GM19035 (cell line): ENCODE results near the gene PRMT7.

ENCODE experiments used
- ATAC-seq: cut with Tn5 transposase; IDR thresholded peaks from one replicate; pipeline ENCODE4 v1.9.1; 2021; ENCODE audit not compliant: unreplicated experiment

PRMT7 gene

DNA sequence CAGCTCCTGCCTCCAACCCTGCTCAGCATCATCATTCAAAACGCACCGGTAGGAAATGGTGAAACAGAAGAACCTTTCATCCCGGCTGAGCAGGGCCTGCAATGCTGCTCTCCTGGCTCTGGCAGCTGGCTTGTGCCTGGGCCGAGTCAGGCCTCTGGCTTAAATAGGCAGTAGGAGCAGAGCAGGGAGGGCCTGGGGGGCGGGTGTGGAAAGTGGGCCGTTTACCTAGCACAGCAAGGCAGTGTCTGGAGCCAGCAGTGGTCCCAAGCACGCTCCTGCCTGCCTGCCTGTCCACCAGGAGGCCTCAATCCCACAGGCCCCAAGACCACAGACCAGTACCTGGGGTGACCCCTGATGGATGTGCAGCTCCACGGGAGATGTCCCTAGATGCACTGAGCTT is 78.2 kb downstream of the PRMT7 start:
- no peak for ATAC-seq

- no peak for ATAC-seq
Measured at GRCh38 chr16:68389750-68390371, 79.0 kb downstream of the PRMT7 start.

DNA sequence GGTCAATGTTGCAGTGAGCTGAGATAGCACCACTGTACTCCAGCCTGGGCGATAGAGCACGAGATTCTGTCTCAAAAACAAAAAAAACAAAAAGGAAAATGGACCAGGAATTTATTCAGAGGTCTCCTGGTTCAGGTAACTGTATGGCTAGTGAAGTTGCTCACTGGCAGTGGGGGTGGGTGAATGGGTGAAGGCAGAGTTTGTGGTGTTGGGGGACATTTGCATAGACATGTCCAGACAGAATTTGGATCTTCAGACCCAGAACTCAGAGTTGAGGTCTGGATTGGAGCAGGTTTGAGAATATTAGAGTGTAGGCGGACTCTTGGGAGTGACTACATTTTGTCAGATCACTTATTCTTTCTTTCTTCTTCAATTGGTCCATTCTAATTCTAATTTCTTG is 82.5 kb downstream of the PRMT7 start:
- no peak for ATAC-seq

- no peak for ATAC-seq
Measured at GRCh38 chr16:68395167-68395786, 84.5 kb downstream of the PRMT7 start.

GRCh38 chr16:68395815-68396214 is 85.0 kb downstream of the PRMT7 start:
- no peak for ATAC-seq

- no peak for ATAC-seq
Measured at GRCh38 chr16:68396481-68396880, 85.7 kb downstream of the PRMT7 start.

- no peak for ATAC-seq
Measured at GRCh38 chr16:68397710-68398201, 86.9 kb downstream of the PRMT7 start.

GRCh38 chr16:68399456-68399855 is 88.6 kb downstream of the PRMT7 start:
- no peak for ATAC-seq

DNA sequence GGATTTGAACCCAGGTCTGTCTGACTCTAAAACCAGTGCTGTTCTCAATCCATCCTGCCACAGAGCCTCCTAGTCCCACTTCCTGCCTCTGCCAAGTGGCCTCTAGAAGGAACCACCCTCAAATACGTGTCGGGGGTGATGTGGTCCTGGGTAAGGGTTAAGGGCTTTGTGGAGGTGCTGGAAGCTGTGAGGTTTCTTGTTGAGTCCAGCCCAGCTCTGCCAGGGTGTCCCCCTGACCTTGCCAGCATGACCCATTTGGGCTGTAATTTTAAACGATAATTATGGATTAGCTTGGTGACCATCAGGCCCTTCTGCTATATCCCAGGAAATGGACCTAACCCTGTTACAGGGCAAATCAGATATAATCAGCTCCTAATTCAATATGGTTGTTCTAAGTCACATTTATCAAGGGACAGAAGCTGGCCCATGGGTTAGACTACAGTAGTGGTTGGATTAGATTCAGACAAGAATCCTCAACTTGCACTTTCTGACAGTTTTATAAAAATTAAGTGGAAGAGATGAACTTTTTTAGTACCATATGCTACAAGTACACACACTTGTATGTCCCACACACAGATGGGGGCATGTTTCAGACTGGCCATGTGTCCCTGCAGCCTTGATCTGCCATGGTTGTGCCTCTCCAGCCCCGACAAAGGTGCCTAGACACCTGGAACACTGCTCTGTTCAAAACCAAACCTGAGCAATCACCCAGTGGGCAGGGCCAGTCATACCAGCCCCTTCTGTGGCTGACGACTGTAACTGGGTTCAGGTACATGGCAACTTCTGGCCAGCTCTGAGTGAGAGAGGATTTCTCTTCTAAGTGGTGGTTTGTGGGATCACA is 89.5 kb downstream of the PRMT7 start:
- ATAC-seq, result no peak

DNA sequence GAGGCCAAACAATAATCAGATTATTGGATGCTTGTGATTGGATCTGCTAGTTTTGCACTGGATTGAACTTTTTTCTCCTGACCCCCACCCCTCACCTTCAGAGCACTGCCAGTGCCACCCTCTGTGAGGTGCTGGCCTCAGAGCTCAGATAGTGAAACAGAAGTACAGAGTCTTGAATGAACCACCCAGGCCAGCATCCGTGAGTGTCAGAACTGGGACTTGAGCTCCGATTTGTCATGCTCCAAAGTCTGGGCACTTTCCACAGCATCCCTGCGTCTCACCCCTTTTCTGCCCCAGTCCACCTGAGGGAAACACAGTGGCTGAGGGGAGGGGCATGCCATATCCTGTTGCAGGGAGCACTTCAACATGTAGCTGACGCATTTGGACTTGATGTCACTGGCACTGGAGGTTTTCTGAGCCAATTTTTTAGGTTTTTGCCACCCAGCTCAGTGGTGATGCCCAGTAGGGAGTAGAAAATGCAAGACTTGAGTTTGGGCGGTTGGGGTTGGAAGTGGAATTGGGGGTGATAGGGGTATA is 90.2 kb downstream of the PRMT7 start:
- ATAC-seq, result no peak

DNA sequence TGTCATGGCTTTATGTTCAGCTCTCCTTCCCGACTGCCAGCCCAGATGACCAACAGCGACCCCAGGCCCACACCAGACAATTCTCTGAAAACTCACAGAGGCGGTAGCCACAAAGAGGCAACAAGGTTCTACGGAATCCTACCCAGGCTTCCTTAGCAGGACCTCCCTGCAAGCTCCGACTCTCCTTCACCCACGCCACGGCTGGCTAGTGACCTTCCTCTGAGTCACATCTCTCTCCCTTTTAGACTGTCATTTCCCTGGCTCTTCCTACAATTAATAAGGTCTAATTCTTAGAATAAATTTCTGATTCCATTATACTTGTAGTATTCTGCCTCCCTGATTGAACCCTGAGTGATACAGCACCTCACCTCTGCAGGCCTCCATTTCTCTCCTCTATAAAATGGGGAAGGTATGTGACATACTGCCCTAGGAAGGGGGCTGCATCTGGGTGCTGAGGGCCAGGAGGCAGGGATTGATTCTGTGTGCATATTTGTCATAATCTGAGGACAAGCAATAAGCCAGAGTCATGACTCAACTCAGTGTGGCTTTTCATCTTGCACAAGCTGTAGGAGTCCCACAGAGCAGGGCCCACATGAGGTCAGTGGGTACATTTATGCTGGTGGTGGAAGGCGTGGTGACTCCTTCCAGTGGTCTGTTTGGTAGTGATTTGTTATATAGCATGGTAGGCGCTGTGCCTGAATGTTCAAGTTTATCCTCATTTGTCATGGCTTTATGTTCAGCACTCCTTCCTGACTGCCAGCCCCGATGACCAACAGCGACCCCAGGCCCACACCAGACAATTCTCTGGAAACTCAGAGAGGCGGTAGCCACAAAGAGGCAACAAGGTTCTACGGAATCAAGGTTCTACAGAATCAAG is 91.3 kb downstream of the PRMT7 start:
- ATAC-seq, result no peak

GRCh38 chr16:68402748-68403040 is 91.9 kb downstream of the PRMT7 start:
- ATAC-seq, result no peak

DNA sequence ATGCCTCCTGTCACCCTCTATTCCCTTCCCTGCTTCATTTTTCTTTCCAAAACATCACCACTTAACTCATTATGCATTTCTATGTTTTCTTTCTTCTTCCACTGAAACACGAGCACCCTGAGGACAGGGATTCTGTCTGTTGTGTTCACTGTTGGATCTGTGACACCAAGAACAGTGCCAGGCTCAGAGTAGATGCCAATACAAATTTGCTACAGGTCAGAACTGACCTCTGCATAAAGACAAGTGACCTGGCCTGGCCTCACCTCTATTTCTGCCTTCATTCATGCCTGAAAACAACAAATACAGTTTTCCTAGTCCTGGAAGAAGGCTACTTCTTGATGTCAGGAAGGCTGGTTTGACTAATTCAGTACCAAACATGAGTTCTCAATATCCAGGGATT is 92.4 kb downstream of the PRMT7 start:
- ATAC-seq, result no peak

- ATAC-seq, result no peak
Measured at GRCh38 chr16:68403704-68404103, 92.9 kb downstream of the PRMT7 start.

GRCh38 chr16:68404736-68405345 is 94.0 kb downstream of the PRMT7 start:
- no peak for ATAC-seq

DNA sequence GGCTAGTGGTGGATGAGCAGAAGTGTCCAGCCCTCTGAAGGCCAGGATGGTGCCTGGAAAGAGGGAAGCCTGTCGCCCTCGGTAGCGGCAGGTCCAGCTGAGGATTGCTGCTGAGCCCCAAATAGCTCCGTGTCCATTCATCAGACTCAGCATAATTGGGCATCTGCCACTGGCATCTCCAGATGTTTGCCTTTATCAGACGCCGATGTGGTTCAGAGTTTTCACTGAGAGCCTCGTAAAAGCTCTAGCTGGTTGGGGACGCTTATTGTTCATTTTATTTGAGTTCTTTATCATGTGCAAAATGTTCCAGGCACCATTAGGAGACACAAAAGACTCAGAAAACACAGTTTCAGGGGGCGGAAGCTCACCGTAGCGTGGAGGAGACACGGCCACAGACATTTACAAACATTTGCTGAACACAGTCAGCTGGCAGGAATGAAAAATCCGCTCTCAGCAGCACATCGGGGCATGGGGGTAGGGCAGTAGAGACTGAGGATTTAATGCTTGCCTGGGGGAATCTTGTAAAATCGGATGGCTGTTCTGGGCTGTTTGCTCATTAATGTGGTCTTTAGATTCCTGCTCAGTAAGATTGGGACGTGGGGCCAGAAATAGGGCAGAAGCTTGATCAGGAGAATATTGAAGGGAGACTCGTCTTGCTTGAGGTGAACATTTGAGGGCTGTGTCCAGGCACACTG is 95.8 kb downstream of the PRMT7 start:
- ATAC-seq, result no peak
